Stimulated activated CD4-positive, alpha-beta T cell treated with anti-CD3 and anti-CD28 coated beads, Interleukin-12 subunit alpha, Interleukin-12 subunit beta, amount 100 ng/mL, for 4 hours (primary cell): ENCODE measurements around the gene CXCR2.
"Not testable (repeated sequence)": the region's sequence is repeated elsewhere in the genome, so short reads cannot be mapped to it uniquely, and the experiment has no call there.

Experiments used
- DNase-seq: peaks from one replicate; pipeline ENCODE4 v3.0.0-alpha.2; 2020

The CXCR2 gene

DNA sequence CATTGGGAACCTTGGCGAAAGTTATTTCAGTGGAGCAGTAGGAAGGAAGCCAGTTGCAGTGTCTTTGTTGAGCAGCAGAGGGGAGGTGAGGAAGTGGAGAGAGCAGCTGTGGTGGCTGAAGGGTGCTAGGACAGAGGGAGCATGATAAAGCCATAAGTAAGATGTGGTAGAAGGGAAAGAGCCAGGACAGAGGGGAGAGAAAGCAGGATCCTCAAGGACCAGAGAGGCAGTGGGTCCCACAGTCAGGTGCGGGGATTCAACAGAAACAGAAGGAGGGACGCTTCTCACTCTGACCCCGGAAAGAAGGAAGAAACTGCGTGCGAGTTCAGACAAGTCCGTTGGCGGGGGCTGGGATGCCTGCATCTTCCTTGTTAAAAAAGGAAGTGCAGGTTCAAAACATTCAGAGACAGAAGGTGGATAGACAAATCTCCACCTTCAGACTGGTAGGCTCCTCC, at the start of gene CXCR2:
Gene CXCR2 (plus strand): TSS at position 403 of the 455 bp plus-strand sequence. CDS start 8,774 bp downstream, outside the sequence.
- no peak for DNase-seq

GRCh38 chr2:218077464-218078216, 48.2 kb upstream of the CXCR2 start:
- DNase-seq, result no peak

DNA sequence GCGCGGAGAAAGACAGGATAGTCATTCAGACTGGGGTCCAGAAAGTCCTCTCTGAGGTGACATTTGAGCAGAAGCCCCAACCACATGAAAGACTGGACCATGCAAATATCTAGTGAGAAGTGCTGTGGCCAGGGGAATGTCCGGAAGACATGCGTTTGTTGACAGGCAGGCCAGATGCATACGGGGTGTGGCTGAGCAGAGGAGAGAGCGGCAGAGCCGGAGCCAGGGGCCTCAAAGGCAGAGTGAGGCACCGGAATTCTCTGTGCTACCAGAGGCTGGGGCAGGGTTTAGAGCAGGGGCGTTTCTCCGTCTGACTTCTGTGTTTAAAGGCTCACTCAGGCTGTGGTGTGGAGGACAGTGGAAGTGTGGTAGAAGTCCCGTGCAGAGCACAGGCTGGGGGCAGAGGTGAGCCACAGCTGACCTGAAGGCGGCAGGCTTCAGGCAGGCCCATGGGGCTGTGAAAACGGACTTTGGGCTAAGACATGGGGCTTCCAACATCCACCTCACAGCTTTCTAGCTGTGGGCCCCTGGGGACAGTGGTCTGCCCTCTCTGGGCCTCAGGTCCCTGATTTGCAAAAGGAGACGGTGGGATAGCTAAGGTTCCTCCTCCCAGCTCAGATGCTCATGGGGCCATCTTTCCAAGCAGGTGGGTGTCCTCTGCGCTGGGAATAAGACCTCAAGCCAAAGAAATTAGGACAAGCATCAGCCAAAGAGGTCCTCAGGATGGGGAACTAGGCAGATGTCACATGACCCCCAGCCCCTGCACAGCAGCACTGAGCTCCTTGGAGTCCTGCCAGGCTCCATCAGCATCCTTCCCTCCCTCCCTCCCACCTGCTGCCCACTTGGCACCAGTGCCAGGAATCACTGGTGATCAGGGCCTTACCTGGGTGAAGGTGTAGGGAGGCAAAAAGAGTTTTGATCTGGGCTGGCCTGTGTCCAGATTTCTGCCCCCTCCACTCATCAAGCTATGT, 45.6 kb upstream of the CXCR2 start:
- no peak for DNase-seq

- DNase-seq, result no peak
These were observed 44.8 kb upstream of the CXCR2 start for GRCh38 chr2:218081063-218081462.

DNA sequence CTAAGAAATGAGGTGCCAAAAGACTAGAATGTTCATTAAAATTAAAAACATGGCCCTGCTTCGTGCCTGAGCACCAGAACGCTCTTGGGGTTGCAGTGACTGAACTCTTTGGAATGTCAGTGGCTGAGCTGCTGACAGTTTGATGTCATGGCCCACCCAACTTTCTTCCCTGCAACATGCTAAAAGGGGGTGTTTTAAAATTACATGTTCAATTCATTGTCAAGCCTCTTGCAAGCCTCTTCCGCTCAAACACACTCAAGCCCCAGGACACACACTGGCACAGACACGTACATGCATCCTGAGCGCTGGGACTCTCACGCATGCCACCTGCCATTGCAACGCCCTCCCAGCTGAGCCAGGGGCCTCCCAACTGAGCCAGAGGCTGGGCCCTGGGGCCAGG, 44.1 kb upstream of the CXCR2 start:
- DNase-seq, result no peak

DNA sequence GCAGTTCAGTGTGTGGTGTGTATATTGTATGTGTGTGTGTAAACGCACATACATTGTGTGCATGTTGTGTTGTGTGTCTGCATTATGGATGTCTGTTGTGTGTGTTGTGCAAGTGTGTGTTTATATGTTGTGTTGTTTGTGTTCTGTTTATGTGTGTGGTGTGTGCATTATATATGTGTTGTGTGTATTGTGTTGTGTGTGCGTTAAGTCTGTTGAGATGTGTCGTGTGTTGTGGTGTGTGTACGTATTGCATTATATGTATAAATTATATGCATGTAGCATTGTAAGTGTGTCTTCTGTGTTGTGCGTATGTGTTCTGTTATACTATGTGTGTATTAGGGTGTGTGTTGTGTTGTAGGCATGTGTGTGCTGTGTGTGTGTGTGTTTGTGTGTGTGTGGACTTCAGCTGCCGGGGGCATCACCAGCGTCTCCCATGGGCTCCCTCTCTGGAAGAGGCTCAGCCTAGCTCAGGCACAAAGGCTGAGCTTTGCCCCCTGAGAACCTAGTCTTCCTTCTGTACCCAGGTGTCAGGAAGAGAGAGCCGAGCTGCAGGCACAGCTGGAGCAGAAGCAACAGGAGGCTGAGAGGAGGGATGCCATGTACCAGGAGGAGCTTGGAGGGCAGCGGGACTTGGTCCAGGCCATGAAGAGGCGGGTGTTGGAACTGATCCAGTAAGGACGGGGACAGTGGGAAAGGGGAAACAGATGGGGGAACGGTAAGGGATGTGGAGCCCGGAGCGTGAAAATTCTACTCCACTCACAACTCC, 43.1 kb upstream of the CXCR2 start:
- no peak for DNase-seq

DNA sequence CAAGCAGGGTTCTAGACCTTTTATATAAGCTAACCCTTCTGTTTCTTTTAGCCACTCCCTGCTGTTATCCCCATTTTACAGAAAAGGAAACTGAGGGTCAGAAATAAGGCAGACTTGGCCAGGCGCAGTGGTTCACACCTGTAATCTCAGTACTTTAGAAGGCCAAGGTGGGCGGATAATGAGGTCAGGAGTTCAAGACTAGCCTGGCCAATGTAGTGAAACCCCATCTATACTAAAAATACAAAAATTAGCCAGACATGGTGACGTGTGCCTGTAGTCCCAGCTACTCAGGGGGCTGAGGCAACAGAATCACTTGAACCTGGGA, 42.5 kb upstream of the CXCR2 start:
- DNase-seq, result no peak

DNA sequence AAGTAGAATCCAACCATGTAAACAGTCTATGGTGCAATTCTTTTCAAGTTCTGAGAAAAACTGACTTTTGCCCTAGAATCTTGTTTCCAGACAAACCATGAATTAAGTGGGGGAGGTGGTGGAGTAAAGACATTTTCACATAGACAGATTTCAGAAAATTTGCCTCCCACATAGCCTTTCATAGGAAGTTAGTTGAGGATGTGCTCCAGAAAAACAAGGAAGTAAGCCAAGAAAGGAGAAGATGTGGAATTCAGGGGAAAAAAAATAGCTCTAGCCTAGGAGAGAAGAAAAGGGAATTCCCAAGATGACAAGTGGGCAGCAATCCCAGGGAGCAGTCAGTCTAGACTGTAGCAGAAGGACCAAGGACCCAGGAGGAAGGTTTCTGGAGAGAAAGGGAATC, 39.4 kb upstream of the CXCR2 start:
- DNase-seq, result no peak

GRCh38 chr2:218089259-218089658, 36.6 kb upstream of the CXCR2 start:
- DNase-seq, result no peak

- DNase-seq, result no peak
These were observed 34.1 kb upstream of the CXCR2 start for GRCh38 chr2:218091746-218092145.

GRCh38 chr2:218093879-218094278, 31.9 kb upstream of the CXCR2 start:
- DNase-seq, result no peak

- no peak for DNase-seq
These were observed 30.0 kb upstream of the CXCR2 start for GRCh38 chr2:218095853-218096252.

GRCh38 chr2:218097975-218098374, 27.9 kb upstream of the CXCR2 start:
- DNase-seq, result no peak

GRCh38 chr2:218108834-218109233, 17.0 kb upstream of the CXCR2 start:
- not testable (repeated sequence) for DNase-seq

GRCh38 chr2:218121789-218122188, 4.0 kb upstream of the CXCR2 start:
- DNase-seq, result not testable (repeated sequence)

GRCh38 chr2:218122286-218122685, 3.5 kb upstream of the CXCR2 start:
- DNase-seq, result not testable (repeated sequence)

DNA sequence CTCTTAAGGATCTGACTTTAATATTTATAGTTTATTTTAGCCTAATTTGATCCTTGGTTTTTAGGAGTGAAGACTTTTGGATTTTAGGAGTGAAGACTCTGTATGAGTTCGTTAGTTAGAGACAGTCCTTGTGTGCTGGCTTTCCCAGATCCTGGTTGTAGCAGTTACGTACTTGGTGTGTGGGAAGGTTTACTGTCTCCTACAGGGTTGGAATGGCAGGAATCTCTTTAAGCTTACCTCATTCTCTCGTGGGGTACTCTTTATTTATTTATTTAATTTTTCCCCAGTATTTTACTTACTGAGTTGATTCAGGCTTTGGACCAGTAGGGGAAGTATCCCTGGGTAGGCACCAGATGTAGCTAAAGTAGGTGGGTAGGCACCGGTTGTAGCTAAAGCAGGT, 1.8 kb upstream of the CXCR2 start:
- no peak for DNase-seq

GRCh38 chr2:218125095-218125494, 733 bp upstream of the CXCR2 start:
- no peak for DNase-seq

- no peak for DNase-seq
These were observed 2.2 kb downstream of the CXCR2 start for GRCh38 chr2:218127929-218128455.

GRCh38 chr2:218128781-218129457, 3.1 kb downstream of the CXCR2 start:
- no peak for DNase-seq

- no peak for DNase-seq
These were observed 3.8 kb downstream of the CXCR2 start for GRCh38 chr2:218129458-218130135.

GRCh38 chr2:218130377-218130776, 4.5 kb downstream of the CXCR2 start:
- DNase-seq, result no peak
